ENCODE data around the gene IQSEC2. TPM values are rescaled to one million over a fixed set of nuclear protein-coding genes. Genes with fewer than 3 reads are reported as not detected.

The IQSEC2 gene
- total and polyA plus RNA-seq, 2 of the 13 experiments (the other 11 are each of a cell fraction or from before 2014, with no cell fraction given): 0.13 to 0.21 TPM

GRCh38 chrX:53283567-53283966 is 2.2 kb upstream of the IQSEC2 start:
- FAIRE-seq: no peak
- no TSS peak for BruUV-seq (replicated peaks)
- H3K79me2 ChIP-seq (ENCODE audit: insufficient read depth, low read length): no peaks in the 10 kb centered on the region
- no peak overlapping the region for H3K4me3 ChIP-seq (replicated peaks in 1 of 3; ENCODE audit: insufficient read depth in 1 of 3, low read depth in 2 of 3, low read length in 3 of 3)
- H3K4me2 ChIP-seq (ENCODE audit: low read depth, low read length): no peak overlapping the region
- no CpG with 5 or more reads among the region's 3 CpGs for WGBS (ENCODE audit: low lambda C conversion rate)
- no peak overlapping the region for H3K27ac ChIP-seq (ENCODE audit: extremely low read length, insufficient read depth, low read length)
- peaks cover 10% of the 10 kb centered on the region; the same call in 1 of the 2 replicates for H3K4me1 ChIP-seq (ENCODE audit: insufficient read depth, low read length)
- DNase-seq (ENCODE audit: low spot score): no peak
- in situ Hi-C loops (cut with HindIII; ENCODE audit: extremely low pct_ligation_motif_present, low pct_unique_long_range_greater_than_20kb) (no loop called here), intact Hi-C loops (cut with micrococcal nuclease; ENCODE audit: unreplicated experiment) (no loop called here)
- H2AFZ ChIP-seq (ENCODE audit: low read length): no peak overlapping the region
- H3K27me3 ChIP-seq (ENCODE audit: control insufficient read depth in 1 of 2, insufficient read depth in 2 of 2, low read length in 2 of 2): no peaks in the 10 kb centered on the region
- CTCF ChIA-PET (ENCODE audit: low intra/inter-chr PET ratio, low total read pairs): no interaction called here
- H3K9ac ChIP-seq (ENCODE audit: insufficient read depth, low read depth, low read length): no peak overlapping the region
- no peaks in the 10 kb centered on the region for H3K9me3 ChIP-seq (ENCODE audit: low read length)
- H4K20me1 ChIP-seq (ENCODE audit: insufficient read depth, low read length): no peaks in the 10 kb centered on the region
- no peak for ATAC-seq
- H3K36me3 ChIP-seq (replicated peaks in 1 of 2; ENCODE audit: control insufficient read depth in 1 of 2, insufficient read depth in 2 of 2, low read length in 2 of 2): no peaks in the 10 kb centered on the region
- POLR2A ChIA-PET: no interaction called here
- TF ChIP-seq DNMT3B (CRISPR knock-in tag; conservative IDR thresholded peaks at IDR 0.05) (no peak), ZBTB42 (CRISPR knock-in tag; IDR thresholded peaks at IDR 0.05) (no peak), REST (IDR thresholded peaks at IDR 0.05; ENCODE audit: borderline replicate concordance in 1 of 2, low read depth in 1 of 2, low read length in 2 of 2) (no peak; a peak in 1 of 4 replicates), ZGPAT (CRISPR knock-in tag; IDR thresholded peaks at IDR 0.05) (no peak), CENPT (CRISPR knock-in tag; IDR thresholded peaks at IDR 0.05; ENCODE audit: low read depth) (no peak), ONECUT2 (CRISPR knock-in tag; IDR thresholded peaks at IDR 0.05) (no peak), FUBP1 (CRISPR knock-in tag; IDR thresholded peaks at IDR 0.05; ENCODE audit: borderline replicate concordance) (no peak), MXD4 (CRISPR knock-in tag; IDR thresholded peaks at IDR 0.05) (no peak), SMAD9 (CRISPR knock-in tag; IDR thresholded peaks at IDR 0.05) (no peak)
- TF ChIP-seq, protein P1, sequence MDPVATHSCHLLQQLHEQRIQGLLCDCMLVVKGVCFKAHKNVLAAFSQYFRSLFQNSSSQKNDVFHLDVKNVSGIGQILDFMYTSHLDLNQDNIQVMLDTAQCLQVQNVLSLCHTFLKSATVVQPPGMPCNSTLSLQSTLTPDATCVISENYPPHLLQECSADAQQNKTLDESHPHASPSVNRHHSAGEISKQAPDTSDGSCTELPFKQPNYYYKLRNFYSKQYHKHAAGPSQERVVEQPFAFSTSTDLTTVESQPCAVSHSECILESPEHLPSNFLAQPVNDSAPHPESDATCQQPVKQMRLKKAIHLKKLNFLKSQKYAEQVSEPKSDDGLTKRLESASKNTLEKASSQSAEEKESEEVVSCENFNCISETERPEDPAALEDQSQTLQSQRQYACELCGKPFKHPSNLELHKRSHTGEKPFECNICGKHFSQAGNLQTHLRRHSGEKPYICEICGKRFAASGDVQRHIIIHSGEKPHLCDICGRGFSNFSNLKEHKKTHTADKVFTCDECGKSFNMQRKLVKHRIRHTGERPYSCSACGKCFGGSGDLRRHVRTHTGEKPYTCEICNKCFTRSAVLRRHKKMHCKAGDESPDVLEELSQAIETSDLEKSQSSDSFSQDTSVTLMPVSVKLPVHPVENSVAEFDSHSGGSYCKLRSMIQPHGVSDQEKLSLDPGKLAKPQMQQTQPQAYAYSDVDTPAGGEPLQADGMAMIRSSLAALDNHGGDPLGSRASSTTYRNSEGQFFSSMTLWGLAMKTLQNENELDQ (CRISPR knock-in tag; IDR thresholded peaks at IDR 0.05; ENCODE audit: borderline replicate concordance): no peak
- TF ChIP-seq, protein P2, sequence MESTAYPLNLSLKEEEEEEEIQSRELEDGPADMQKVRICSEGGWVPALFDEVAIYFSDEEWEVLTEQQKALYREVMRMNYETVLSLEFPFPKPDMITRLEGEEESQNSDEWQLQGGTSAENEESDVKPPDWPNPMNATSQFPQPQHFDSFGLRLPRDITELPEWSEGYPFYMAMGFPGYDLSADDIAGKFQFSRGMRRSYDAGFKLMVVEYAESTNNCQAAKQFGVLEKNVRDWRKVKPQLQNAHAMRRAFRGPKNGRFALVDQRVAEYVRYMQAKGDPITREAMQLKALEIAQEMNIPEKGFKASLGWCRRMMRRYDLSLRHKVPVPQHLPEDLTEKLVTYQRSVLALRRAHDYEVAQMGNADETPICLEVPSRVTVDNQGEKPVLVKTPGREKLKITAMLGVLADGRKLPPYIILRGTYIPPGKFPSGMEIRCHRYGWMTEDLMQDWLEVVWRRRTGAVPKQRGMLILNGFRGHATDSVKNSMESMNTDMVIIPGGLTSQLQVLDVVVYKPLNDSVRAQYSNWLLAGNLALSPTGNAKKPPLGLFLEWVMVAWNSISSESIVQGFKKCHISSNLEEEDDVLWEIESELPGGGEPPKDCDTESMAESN (CRISPR knock-in tag; conservative IDR thresholded peaks at IDR 0.05): no peak
- TF ChIP-seq, protein P3, sequence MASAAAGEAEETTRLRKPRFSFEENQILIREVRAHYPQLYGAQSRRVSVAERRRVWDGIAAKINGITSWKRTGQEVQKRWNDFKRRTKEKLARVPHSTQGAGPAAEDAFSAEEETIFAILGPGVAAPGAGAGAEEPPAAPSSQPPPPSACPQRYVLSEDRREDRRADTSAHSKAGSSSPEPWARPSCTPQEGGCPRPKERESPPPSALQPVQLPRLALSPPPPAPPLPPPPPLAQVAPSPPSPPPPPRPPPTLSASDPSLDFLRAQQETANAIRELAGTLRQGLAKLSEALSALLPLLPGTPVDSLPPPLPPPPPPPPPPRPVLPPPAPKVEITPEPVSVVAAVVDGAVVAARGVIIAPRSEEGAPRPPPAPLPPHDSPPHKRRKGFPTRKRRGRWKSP (CRISPR knock-in tag; IDR thresholded peaks at IDR 0.05): no peak
